Mucosa of descending colon (tissue), 3 donors: Measurements from ENCODE around the gene RPL26. TPM values are rescaled to one million over a fixed set of nuclear protein-coding genes. Genes with fewer than 3 reads are reported as not detected.
"Not testable (repeated sequence)": the region's sequence is repeated elsewhere in the genome, so short reads cannot be mapped to it uniquely, and the experiment has no call there.

Source experiments
- ATAC-seq: fragments of 200-7000 bp; cut with Tn5 transposase; one replicate; pipeline ENCODE4 v1.9.1; 2020; ENCODE audit warnings: mild to moderate bottlenecking, moderate library complexity
- DNase-seq, 3 donors: peaks; one replicate each; pipeline ENCODE4 v3.0.0-alpha.2; 2020
- H3K36me3 ChIP-seq: fragments of 200-600 bp; one replicate; pipeline ENCODE4 v1.8.0; 2021; ENCODE audit warnings: low read depth, mild to moderate bottlenecking
- H3K4me1 ChIP-seq: fragments of 200-600 bp; one replicate; pipeline ENCODE4 v1.8.0; 2021; ENCODE audit warnings: low read depth, mild to moderate bottlenecking
- H3K4me3 ChIP-seq: fragments of 200-600 bp; one replicate; pipeline ENCODE4 v1.8.0; 2021; ENCODE audit warnings: mild to moderate bottlenecking
- H3K9me3 ChIP-seq: fragments of 200-600 bp; one replicate; pipeline ENCODE4 v1.8.0; 2021; ENCODE audit warnings: mild to moderate bottlenecking
- intact Hi-C, 2 donors: fragments of 100-400 bp; cut with DNase I in 1 of 2; cut with micrococcal nuclease in 1 of 2; formaldehyde crosslinking; loops; one replicate each; pipeline versions ENCODE4 v1.11.0 to v1.11.1; 2022; cut with DNase I, micrococcal nuclease
- total RNA-seq, 3 donors: library from RNA; stranded (reverse); fragmentation: NEBNext Ultra II Directional in 2 of 3; extraction: Animal tissue kit (Norgen Biotek cat#: 25700) in 2 of 3; gene quantifications; one replicate each; pipeline versions ENCODE4 v1.2.1 to v1.2.4, GENCODE V29; 2021 to 2023
- TF ChIP-seq, protein P1 (sequence below): fragments of 200-600 bp; IDR thresholded peaks from one replicate; pipeline ENCODE4 v1.8.0; 2022; ENCODE audit warnings: antibody characterized with exemption, mild to moderate bottlenecking
- donor health status: DM: no; HTN: no; CAD: no; lungs with moderate emphysema.
- donor health status: DM: no; HTN: no; CAD: no.
- donor health status: DM: no; HTN: yes; CAD: no.

Gene RPL26
- total RNA-seq, 3 donors from 2014 or later, result 1,217 to 1,361 (median 1,229) TPM

DNA sequence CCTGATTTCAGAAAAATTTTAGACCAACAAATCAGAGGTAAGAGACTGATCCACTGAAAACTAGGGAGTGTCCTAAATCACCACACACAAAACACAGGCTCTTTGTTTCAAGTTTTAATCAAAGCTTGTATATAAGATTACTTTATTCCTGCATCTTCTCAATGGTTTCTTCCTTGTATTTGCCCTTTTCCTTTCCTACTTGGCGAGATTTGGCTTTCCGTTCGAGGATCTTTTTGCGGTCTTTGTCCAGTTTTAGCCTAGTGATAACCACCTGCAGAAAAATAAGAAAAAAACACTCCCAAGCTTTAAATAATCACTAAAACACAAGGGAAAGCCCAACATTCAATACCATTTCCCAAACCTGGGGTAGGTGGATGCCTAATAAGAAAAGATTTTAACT lies 5.6 kb downstream of the RPL26 start:
- ATAC-seq (no peak), DNase-seq (no peak)
- TF ChIP-seq, protein P1, sequence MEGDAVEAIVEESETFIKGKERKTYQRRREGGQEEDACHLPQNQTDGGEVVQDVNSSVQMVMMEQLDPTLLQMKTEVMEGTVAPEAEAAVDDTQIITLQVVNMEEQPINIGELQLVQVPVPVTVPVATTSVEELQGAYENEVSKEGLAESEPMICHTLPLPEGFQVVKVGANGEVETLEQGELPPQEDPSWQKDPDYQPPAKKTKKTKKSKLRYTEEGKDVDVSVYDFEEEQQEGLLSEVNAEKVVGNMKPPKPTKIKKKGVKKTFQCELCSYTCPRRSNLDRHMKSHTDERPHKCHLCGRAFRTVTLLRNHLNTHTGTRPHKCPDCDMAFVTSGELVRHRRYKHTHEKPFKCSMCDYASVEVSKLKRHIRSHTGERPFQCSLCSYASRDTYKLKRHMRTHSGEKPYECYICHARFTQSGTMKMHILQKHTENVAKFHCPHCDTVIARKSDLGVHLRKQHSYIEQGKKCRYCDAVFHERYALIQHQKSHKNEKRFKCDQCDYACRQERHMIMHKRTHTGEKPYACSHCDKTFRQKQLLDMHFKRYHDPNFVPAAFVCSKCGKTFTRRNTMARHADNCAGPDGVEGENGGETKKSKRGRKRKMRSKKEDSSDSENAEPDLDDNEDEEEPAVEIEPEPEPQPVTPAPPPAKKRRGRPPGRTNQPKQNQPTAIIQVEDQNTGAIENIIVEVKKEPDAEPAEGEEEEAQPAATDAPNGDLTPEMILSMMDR, result no peak
- no peak overlapping the region for H3K4me3 ChIP-seq
- H3K36me3 ChIP-seq, result peaks cover 11% of the 10 kb centered on the region
- intact Hi-C loops, result no loop called here
- H3K4me1 ChIP-seq, result peaks cover 43% of the 10 kb centered on the region
- H3K9me3 ChIP-seq, result no peaks in the 10 kb centered on the region

DNA sequence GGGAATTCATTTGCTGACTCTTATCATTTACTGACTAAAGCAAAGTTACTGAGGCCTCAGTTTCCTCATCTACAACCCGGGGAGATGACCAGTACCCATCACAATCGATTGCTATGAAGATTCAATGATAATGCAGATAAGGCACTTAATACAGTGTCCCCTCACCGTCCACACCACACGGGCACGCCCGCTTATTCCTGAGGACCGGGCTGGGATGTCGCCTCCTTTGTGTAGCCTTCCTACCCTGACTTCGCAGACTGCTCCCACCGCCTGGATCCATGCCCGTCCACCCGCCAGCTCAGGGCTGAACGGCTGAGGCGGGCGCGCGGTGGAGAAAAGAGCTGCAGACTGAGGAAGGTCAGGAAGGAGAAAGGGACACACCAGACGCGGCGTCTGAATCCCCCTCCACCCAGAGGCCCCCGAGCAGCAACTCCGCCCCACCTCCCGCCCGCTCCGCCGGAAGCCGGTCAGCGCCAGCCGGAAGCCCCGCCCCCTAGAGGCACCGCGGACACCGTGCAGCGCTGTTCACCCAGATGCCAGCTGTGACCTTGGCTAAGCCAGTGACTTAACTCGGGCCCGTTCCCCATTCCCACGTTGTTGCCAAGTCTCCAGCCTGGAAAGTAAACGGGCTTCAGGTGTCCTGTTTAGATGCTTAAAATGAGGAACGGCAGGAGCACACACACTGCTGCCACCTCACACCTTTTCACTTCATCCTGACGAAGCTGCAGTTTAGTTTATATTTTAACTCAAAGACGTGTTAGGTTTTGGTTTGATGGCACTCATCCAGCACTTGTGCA lies 6.5 kb downstream of the RPL26 start, which contains the start of gene KRABD2:
KRABD2 (minus strand) TSS at position 434 of the 797 bp plus-strand sequence.
- Histone ChIP-seq H3K4me3 (peak within 1 kb of the TSS; percentile 40), H3K4me1 (peaks cover 35% of the 10 kb centered on the region), H3K36me3 (peaks cover 11% of the 10 kb centered on the region), H3K9me3 (no peaks in the 10 kb centered on the region)
- TF ChIP-seq, protein P1, result peak; percentile 52
- DNase-seq (peak; percentile 91 to 94 (median 94)), ATAC-seq (peak; percentile 99)
- intact Hi-C loops, result no loop called here

DNA sequence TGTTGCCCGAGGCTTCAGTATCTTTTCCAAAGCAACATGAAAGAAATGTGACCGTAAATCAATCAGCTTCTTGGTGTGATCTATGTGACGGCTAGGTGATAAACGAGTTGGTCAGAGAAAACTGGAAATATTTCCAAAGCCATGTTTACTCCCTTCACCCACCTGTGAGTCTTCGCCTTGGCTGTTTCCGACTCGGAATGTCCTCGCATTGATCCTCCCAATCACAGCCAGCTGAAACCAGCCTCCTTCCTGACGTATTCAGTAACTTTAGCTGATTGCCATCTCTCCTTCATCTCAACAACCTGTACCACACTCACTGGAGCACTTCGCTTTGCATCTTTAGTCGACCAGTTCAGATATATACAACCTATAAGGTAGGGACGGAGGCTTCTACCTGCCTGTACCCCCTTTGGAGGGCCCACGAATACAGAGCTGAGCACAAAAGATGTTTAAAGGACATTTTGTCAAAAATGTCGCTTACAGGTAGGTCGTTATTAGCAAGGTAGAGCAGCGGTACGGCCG lies 7.2 kb downstream of the RPL26 start:
- peak in 1 of 3 donors; percentile 41 for DNase-seq
- peak overlapping the region; percentile 40 for H3K4me3 ChIP-seq
- H3K36me3 ChIP-seq, result peaks cover 11% of the 10 kb centered on the region
- H3K9me3 ChIP-seq, result no peaks in the 10 kb centered on the region
- intact Hi-C loops, result no loop called here
- peaks cover 28% of the 10 kb centered on the region for H3K4me1 ChIP-seq
- TF ChIP-seq, protein P1, result no peak
- ATAC-seq, result peak; percentile 48

DNA sequence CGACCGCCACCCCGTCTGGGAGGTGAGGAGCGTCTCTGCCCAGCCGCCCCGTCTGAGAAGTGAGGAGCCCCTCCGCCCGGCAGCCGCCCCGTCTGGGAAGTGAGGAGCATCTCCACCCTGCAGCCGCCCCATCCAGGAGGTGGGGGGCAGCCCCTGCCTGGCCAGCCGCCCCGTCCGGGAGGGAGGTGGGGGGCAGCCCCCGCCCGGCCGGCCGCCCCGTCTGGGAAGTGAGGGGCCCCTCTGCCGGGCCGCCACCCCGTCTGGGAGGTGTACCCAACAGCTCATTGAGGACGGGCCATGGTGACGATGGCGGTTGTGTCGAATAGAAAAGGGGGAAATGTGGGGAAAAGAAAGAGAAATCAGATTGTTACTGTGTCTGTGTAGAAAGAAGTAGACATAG lies 9.1 kb downstream of the RPL26 start:
- H3K9me3 ChIP-seq, H3K36me3 ChIP-seq, ATAC-seq, intact Hi-C loops, H3K4me3 ChIP-seq, DNase-seq: not testable (repeated sequence)
- peaks cover 18% of the 10 kb centered on the region for H3K4me1 ChIP-seq

DNA sequence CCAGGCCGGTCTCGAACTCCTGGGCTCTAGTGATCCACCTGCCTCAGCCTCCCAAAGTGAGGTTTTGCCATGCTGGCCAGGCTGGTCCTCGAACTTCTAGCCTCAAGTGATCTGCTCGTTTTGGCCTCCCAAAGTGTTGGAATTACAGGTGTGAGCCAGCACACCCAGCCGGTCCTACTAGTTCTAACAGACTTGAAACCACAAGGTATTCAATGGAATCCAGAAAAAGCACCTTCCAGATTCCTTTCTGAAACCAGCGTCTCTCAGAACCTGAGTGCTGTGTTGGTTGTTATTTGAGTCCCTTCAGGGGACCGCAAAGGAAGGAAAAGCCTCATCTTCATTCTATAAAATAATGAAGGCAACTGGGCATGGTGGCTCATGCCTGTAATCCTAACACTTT lies 10.6 kb downstream of the RPL26 start:
- H3K36me3 ChIP-seq, result no peaks in the 10 kb centered on the region
- ATAC-seq (no peak), DNase-seq (no peak)
- TF ChIP-seq, protein P1, result no peak
- intact Hi-C loops, result no loop called here
- H3K9me3 ChIP-seq, result no peaks in the 10 kb centered on the region
- peaks cover 17% of the 10 kb centered on the region for H3K4me1 ChIP-seq
- H3K4me3 ChIP-seq, result no peak overlapping the region

DNA sequence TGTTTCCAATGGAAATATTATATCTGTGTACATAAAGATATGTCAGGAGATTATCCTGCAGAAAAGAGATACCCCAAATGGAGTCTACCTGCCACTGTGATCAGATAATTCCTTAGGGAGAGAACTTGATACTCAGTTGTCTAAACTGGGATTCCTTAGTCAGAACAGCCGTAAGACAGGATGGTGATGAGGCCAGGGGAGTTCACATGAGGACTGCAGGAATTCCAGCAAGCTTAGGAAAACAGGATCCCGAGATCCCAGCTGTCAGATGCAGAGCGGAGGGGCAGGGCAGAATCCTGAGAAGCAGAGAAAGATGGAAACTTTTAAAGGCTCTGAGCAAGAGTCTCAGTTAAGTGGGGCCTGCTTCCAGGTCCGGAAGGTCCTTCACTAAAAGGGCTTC lies 11.2 kb downstream of the RPL26 start:
- Histone ChIP-seq H3K9me3 (no peaks in the 10 kb centered on the region), H3K4me3 (no peak overlapping the region), H3K4me1 (peaks cover 11% of the 10 kb centered on the region), H3K36me3 (no peaks in the 10 kb centered on the region)
- ATAC-seq (no peak), DNase-seq (no peak)
- intact Hi-C loops, result no loop called here
- TF ChIP-seq, protein P1, result no peak
